Gastroesophageal sphincter (tissue), 4 donors: ENCODE results near the gene CDRT4. TPM values are rescaled to one million over a fixed set of nuclear protein-coding genes. Genes with fewer than 3 reads are reported as not detected.
A peak's percentile ranks its signal among the peaks of the same experiment; 100 is the strongest.

Source experiments
- ATAC-seq: fragments of 150-250 bp; one replicate; pipeline ENCODE4 v1.9.1; 2016; ENCODE audit warnings: mild to moderate bottlenecking, moderate library complexity
- H3K27ac ChIP-seq, 4 donors: fragments of 200-600 bp; sonication (generic) in 3 of 4; 1 replicate in 3 of 4; 2 replicates in 1 of 4; pipeline ENCODE4 v1.5.1; 2016 to 2019
- H3K27me3 ChIP-seq: fragments of 200-600 bp; sonication (generic); one replicate; pipeline ENCODE4 v1.5.1; 2019
- H3K36me3 ChIP-seq, 2 donors: fragments of 200-600 bp; sonication (generic); one replicate each; pipeline ENCODE4 v1.5.1; 2019; ENCODE audit warnings: control low read depth in 1 of 2
- H3K4me1 ChIP-seq, 3 donors: fragments of 200-600 bp; sonication (generic); 1 replicate in 2 of 3; 2 replicates in 1 of 3; pipeline ENCODE4 v1.5.1; 2016 to 2019; ENCODE audit warnings: control low read depth in 2 of 3
- H3K4me3 ChIP-seq, 2 donors: fragments of 200-600 bp; sonication (generic); one replicate each; pipeline ENCODE4 v1.5.1; 2019; ENCODE audit warnings: mild to moderate bottlenecking in 1 of 2, moderate library complexity in 1 of 2
- H3K9me3 ChIP-seq, 3 donors: fragments of 200-600 bp; sonication (generic); one replicate each; pipeline ENCODE4 v1.5.1; 2017 to 2019; ENCODE audit warnings: control low read depth in 2 of 3
- EP300 ChIP-seq: sonication (generic); formaldehyde crosslinking; IDR thresholded peaks from one replicate; pipeline ENCODE4 v1.6.1; 2017; ENCODE audit warnings: antibody characterized with exemption, mild to moderate bottlenecking
- POLR2A ChIP-seq, 2 donors: fragments of 450-650 bp; IDR thresholded peaks; one replicate each; pipeline ENCODE4 v1.6.1; 2017; ENCODE audit warnings: antibody characterized with exemption in 2 of 2, mild to moderate bottlenecking in 2 of 2, moderate library complexity in 1 of 2
- POLR2AphosphoS5 ChIP-seq: sonication (generic); formaldehyde crosslinking; IDR thresholded peaks from one replicate; pipeline ENCODE4 v1.6.1; 2017; ENCODE audit warnings: antibody characterized with exemption
- WGBS, 2 donors: methylation state at CpG; one replicate each; pipeline ENCODE4 v1.1.5; 2018; ENCODE audit warnings: low coverage in 1 of 2; 5-methylcytosine and 5-hydroxymethylcytosine counted together
- total RNA-seq, 4 donors: library from RNA; depleted of rRNA; stranded (reverse); fragments of >200 nt; gene quantifications; one replicate each; pipeline ENCODE4 v1.1.0, GENCODE V29; 2016
- TF ChIP-seq, protein P1 (sequence below), 4 experiments: fragments of 200-600 bp in 2 of 4; fragments of 450-650 bp in 2 of 4; sonication (generic) in 1 of 4; IDR thresholded peaks; one replicate each; pipeline ENCODE4 v1.5.1; 2017 to 2019; ENCODE audit warnings: antibody characterized with exemption in 4 of 4, mild to moderate bottlenecking in 2 of 4, moderate library complexity in 2 of 4

Gene CDRT4
- total RNA-seq, 4 donors from 2014 or later: 5.4 to 5.9 (median 5.5) TPM

GRCh38 chr17:15393414-15393813, 74.0 kb downstream of the CDRT4 start:
- H3K36me3 ChIP-seq: no peaks in the 10 kb centered on the region
- 76 to 90% methylated on average over 4 to 7 of the region's 7 CpGs for WGBS, 2 donors
- H3K27me3 ChIP-seq: no peaks in the 10 kb centered on the region
- H3K4me1 ChIP-seq: peaks cover 0 to 10% (median 8%) of the 10 kb centered on the region in 3 donors
- H3K27ac ChIP-seq: peak overlapping the region in 1 of 4 donors; percentile 36
- H3K9me3 ChIP-seq: no peaks in the 10 kb centered on the region
- no peak for ATAC-seq
- H3K4me3 ChIP-seq: no peak overlapping the region
- TF ChIP-seq POLR2A (IDR thresholded peaks at IDR 0.05) (no peak), POLR2AphosphoS5 (no peak), EP300 (no peak)
- TF ChIP-seq, protein P1, sequence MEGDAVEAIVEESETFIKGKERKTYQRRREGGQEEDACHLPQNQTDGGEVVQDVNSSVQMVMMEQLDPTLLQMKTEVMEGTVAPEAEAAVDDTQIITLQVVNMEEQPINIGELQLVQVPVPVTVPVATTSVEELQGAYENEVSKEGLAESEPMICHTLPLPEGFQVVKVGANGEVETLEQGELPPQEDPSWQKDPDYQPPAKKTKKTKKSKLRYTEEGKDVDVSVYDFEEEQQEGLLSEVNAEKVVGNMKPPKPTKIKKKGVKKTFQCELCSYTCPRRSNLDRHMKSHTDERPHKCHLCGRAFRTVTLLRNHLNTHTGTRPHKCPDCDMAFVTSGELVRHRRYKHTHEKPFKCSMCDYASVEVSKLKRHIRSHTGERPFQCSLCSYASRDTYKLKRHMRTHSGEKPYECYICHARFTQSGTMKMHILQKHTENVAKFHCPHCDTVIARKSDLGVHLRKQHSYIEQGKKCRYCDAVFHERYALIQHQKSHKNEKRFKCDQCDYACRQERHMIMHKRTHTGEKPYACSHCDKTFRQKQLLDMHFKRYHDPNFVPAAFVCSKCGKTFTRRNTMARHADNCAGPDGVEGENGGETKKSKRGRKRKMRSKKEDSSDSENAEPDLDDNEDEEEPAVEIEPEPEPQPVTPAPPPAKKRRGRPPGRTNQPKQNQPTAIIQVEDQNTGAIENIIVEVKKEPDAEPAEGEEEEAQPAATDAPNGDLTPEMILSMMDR (IDR thresholded peaks at IDR 0.05): no peak

DNA sequence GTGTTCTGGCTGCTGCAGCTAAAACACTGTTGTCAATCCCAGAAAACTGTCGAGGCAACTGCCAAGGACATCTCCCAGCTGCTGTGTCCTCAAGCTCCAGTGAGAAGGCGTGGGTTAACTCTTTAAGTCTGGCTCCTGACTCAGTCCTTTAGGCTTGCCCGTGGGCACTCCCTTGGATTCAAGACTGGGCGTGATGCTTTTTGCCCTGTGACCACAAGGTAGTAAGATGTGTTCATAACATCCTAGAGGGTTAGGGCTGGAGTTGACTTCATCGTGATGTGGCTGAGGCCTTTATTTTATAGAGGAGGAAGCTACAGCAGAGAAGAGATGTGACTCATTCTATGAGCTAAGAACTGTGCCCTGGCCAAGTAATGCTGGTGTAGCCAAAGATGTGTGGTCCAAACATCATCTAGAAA, 75.1 kb downstream of the CDRT4 start:
- no peak overlapping the region for H3K4me3 ChIP-seq
- H3K4me1 ChIP-seq: peaks cover 0 to 3% (median 0%) of the 10 kb centered on the region in 3 donors
- peak; percentile 75 for ATAC-seq
- no peaks in the 10 kb centered on the region for H3K36me3 ChIP-seq
- H3K9me3 ChIP-seq: no peaks in the 10 kb centered on the region
- peak overlapping the region in 3 of 4 donors; percentile 2 to 58 (median 36) for H3K27ac ChIP-seq
- no peak for TF ChIP-seq EP300
- TF ChIP-seq POLR2AphosphoS5: peak; percentile 16
- H3K27me3 ChIP-seq: no peaks in the 10 kb centered on the region
- WGBS, 2 donors: 20 to 71% methylated on average over 1 of the region's 5 CpGs

DNA sequence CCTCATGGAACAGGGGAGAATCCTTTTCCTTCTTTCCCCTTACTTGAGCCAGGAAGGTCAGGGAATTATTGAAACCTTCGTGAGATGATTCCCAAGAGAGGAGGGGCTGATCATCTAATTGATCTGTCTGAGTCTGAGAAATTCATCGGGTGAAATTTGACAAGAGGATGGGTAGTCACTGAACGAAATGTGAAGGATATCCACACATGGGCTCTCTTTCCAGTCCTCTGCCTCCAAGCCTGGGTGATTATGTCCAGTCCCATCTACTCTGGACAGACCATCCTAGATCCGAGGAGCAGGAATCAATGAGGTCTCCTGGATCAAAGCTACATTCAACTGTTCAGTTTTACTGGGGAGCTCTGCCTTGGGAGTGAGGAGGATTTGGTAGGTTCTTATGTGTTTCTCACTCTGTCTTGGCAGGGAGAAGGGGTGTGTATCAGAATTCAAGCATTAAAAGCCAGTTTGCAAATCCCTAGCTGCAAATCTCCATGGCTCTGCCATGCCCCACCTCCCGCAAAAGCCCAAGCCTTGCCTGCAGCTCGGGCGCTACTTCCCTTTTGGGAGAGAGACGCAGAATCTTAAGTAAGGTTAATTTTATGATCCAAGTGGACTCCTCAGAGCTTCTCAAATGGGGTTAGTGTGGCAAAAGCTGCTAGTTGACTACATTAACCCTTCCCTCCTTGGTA, 78.9 kb downstream of the CDRT4 start:
- WGBS, 2 donors: 73% methylated on average over 7 of the region's 8 CpGs; no CpG with 5 or more reads in 1 of the 2 donors
- no peak for ATAC-seq
- TF ChIP-seq POLR2AphosphoS5 (no peak), POLR2A (IDR thresholded peaks at IDR 0.05) (no peak)
- TF ChIP-seq, protein P1 (IDR thresholded peaks at IDR 0.05): no peak
- Histone ChIP-seq H3K27me3 (no peaks in the 10 kb centered on the region), H3K4me1 (peaks cover 0 to 3% (median 2%) of the 10 kb centered on the region in 3 donors), H3K4me3 (no peak overlapping the region), H3K9me3 (no peaks in the 10 kb centered on the region), H3K27ac (peak overlapping the region in 1 of 4 donors; percentile 26), H3K36me3 (no peaks in the 10 kb centered on the region)

GRCh38 chr17:15386083-15386482, 81.3 kb downstream of the CDRT4 start:
- Histone ChIP-seq H3K27me3 (no peaks in the 10 kb centered on the region), H3K36me3 (no peaks in the 10 kb centered on the region), H3K4me1 (peaks cover 0 to 9% (median 0%) of the 10 kb centered on the region in 3 donors), H3K9me3 (no peaks in the 10 kb centered on the region), H3K4me3 (no peak overlapping the region), H3K27ac (no peak overlapping the region)
- TF ChIP-seq POLR2AphosphoS5 (no peak), EP300 (no peak), POLR2A (IDR thresholded peaks at IDR 0.05) (no peak)
- TF ChIP-seq, protein P1 (IDR thresholded peaks at IDR 0.05): no peak
- ATAC-seq: no peak
- 96 to 100% methylated on average over 3 to 4 of the region's 4 CpGs for WGBS, 2 donors

Other genes starting within 250 kb of the CDRT4 start
- 100 to 1,000 TPM; 145 to 268 (median 242) TPM for gene PMP22, start 202.3 kb downstream of the CDRT4 start, total RNA-seq
- gene TEKT3, start 126.0 kb downstream of the CDRT4 start, total RNA-seq: 1 to 10 TPM in 1 of 4 donors, not detected in 3; 2.6 TPM
- 10 to 100 TPM in 2 of 4 donors, 1 to 10 TPM in 2; 3.8 to 17.0 (median 8.4) TPM for gene TVP23C, start 95.9 kb upstream of the CDRT4 start, total RNA-seq
- gene FBXW10B, start 152.1 kb upstream of the CDRT4 start, total RNA-seq: under 1 TPM; 0.40 to 0.81 (median 0.66) TPM
- gene TRIM16, start 216.7 kb upstream of the CDRT4 start, total RNA-seq: 10 to 100 TPM; 18.6 to 61.0 (median 36.8) TPM
- gene ZNF286A, start 232.1 kb upstream of the CDRT4 start, total RNA-seq: 10 to 100 TPM; 15.3 to 27.9 (median 21.8) TPM